Upper lobe of left lung (tissue), 6 donors: Measurements from ENCODE around the gene BIRC6. TPM values are rescaled to one million over a fixed set of nuclear protein-coding genes. Genes with fewer than 3 reads are reported as not detected.

ENCODE experiments used
- ATAC-seq, 2 donors: fragments of 200-7000 bp; cut with Tn5 transposase; one replicate each; pipeline ENCODE4 v1.9.1; 2022; ENCODE audit warnings: mild to moderate bottlenecking in 2 of 2, moderate library complexity in 2 of 2; ENCODE audit not compliant: low FRiP score in 2 of 2
- DNase-seq, 2 donors: peaks; one replicate each; pipeline ENCODE4 v3.0.0-alpha.2; 2019 to 2020
- H3K27ac ChIP-seq, 4 donors: fragments of 200-600 bp; sonication (generic); one replicate each; pipeline ENCODE4 v1.5.1; 2016 to 2019
- H3K27me3 ChIP-seq, 4 donors: fragments of 200-600 bp; sonication (generic); one replicate each; pipeline ENCODE4 v1.5.1; 2017 to 2019
- H3K36me3 ChIP-seq, 4 donors: fragments of 200-600 bp; sonication (generic); one replicate each; pipeline ENCODE4 v1.5.1; 2016 to 2019
- H3K4me1 ChIP-seq, 4 donors: fragments of 200-600 bp; sonication (generic); one replicate each; pipeline ENCODE4 v1.5.1; 2018 to 2019
- H3K4me3 ChIP-seq, 4 donors: fragments of 200-600 bp; sonication (generic); one replicate each; pipeline ENCODE4 v1.5.1; 2017 to 2019; ENCODE audit warnings: mild to moderate bottlenecking in 2 of 4, moderate library complexity in 1 of 4
- H3K9me3 ChIP-seq, 4 donors: fragments of 200-600 bp; sonication (generic); one replicate each; pipeline ENCODE4 v1.5.1; 2018 to 2019
- EP300 ChIP-seq, 4 donors: sonication (generic); formaldehyde crosslinking; IDR thresholded peaks; one replicate each; pipeline ENCODE4 v1.5.1; 2017; ENCODE audit warnings: antibody characterized with exemption in 4 of 4, control low read depth in 2 of 4
- POLR2A ChIP-seq, 4 donors: fragments of 450-650 bp; IDR thresholded peaks; one replicate each; pipeline ENCODE4 v1.5.1; 2016 to 2017; ENCODE audit warnings: antibody characterized with exemption in 4 of 4, mild to moderate bottlenecking in 2 of 4
- POLR2AphosphoS5 ChIP-seq, 2 donors: sonication (generic); formaldehyde crosslinking; IDR thresholded peaks; one replicate each; pipeline ENCODE4 v1.5.1; 2017; ENCODE audit warnings: antibody characterized with exemption in 2 of 2
- WGBS, 2 donors: methylation state at CpG; one replicate each; pipeline ENCODE4 v1.1.5; 2017 to 2018; 5-methylcytosine and 5-hydroxymethylcytosine counted together
- total RNA-seq, 6 donors: library from RNA; depleted of rRNA in 4 of 6; stranded (reverse); fragments of >200 nt in 4 of 6; gene quantifications; one replicate each; pipeline versions ENCODE4 v1.1.0 to v1.2.1, GENCODE V29; 2016 to 2021
- TF ChIP-seq, protein P1 (sequence below), 6 experiments: fragments of 450-650 bp in 4 of 6; fragments of 200-600 bp in 2 of 6; sonication (generic) in 2 of 6; IDR thresholded peaks; one replicate each; pipeline ENCODE4 v1.5.1; 2016 to 2019; ENCODE audit warnings: antibody characterized with exemption in 6 of 6
- donor health status: DM: no; HTN: no; CAD: no; lungs with moderate emphysema.
- donor health status: DM: no; HTN: yes; CAD: no; lungs with severe emphysema.

Gene BIRC6
- total RNA-seq, 6 donors from 2014 or later: 60.4 to 198 (median 101) TPM

DNA sequence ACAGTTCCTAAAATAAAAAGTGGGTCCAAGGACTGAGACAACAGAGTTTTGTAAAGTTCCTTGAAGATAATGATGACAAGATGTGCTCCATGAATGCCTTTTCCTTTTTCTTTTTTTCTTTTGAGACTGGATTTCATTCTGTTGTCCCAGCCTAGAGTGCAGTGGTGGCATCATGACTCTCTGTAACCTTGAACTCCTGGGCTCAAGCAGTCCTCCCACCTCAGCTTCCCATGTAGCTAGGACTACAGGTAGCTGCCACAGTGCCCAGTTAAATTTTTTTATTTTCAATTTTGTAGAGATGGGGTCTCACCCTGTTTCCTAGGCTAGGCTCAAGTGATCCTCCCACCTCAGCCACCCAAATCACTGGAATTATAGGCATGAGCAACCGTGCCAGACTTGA is 254.9 kb downstream of the BIRC6 start:
- no peaks in the 10 kb centered on the region for H3K9me3 ChIP-seq
- H3K4me3 ChIP-seq: no peak overlapping the region
- no peaks in the 10 kb centered on the region for H3K4me1 ChIP-seq
- DNase-seq (no peak), ATAC-seq (no peak)
- no peak for TF ChIP-seq EP300 (IDR thresholded peaks at IDR 0.05)
- TF ChIP-seq, protein P1, sequence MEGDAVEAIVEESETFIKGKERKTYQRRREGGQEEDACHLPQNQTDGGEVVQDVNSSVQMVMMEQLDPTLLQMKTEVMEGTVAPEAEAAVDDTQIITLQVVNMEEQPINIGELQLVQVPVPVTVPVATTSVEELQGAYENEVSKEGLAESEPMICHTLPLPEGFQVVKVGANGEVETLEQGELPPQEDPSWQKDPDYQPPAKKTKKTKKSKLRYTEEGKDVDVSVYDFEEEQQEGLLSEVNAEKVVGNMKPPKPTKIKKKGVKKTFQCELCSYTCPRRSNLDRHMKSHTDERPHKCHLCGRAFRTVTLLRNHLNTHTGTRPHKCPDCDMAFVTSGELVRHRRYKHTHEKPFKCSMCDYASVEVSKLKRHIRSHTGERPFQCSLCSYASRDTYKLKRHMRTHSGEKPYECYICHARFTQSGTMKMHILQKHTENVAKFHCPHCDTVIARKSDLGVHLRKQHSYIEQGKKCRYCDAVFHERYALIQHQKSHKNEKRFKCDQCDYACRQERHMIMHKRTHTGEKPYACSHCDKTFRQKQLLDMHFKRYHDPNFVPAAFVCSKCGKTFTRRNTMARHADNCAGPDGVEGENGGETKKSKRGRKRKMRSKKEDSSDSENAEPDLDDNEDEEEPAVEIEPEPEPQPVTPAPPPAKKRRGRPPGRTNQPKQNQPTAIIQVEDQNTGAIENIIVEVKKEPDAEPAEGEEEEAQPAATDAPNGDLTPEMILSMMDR (IDR thresholded peaks at IDR 0.05): no peak
- TF ChIP-seq POLR2A (IDR thresholded peaks at IDR 0.05): no peak
- no peak overlapping the region for H3K27ac ChIP-seq
- 74 to 86% methylated on average over 1 of the region's 1 CpG for WGBS, 2 donors
- H3K27me3 ChIP-seq: no peaks in the 10 kb centered on the region
- H3K36me3 ChIP-seq: peaks cover 7 to 85% (median 21%) of the 10 kb centered on the region in 4 donors

DNA sequence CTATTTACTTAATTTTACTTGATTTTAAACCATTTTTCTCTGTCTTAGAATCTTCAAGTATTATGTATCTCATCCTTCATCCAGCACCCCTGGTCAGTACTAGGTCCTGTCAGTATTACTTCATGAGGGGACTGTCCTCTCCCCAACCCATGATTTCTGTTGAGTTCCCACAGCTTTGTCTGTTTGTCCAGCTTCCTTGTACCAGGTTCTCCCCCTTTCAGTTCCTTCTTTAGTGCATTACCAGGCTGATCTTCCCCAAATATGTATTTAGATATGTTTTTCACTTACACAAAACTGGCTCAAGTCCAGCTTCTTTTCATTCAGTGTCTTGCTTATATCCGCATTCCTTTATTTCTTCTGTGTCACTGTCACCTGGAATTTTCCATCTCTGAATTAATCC is 257.3 kb downstream of the BIRC6 start:
- Histone ChIP-seq H3K4me1 (peaks cover 0 to 7% (median 2%) of the 10 kb centered on the region in 4 donors), H3K27ac (no peak overlapping the region), H3K36me3 (peaks cover 7 to 84% (median 23%) of the 10 kb centered on the region in 4 donors), H3K27me3 (no peaks in the 10 kb centered on the region), H3K9me3 (no peaks in the 10 kb centered on the region), H3K4me3 (no peak overlapping the region)
- TF ChIP-seq POLR2A (IDR thresholded peaks at IDR 0.05): no peak
- no peak for TF ChIP-seq POLR2AphosphoS5 (IDR thresholded peaks at IDR 0.05)
- no peak for TF ChIP-seq EP300 (IDR thresholded peaks at IDR 0.05)
- 81 to 88% methylated on average over 1 of the region's 1 CpG for WGBS, 2 donors
- ATAC-seq (no peak), DNase-seq (no peak)

DNA sequence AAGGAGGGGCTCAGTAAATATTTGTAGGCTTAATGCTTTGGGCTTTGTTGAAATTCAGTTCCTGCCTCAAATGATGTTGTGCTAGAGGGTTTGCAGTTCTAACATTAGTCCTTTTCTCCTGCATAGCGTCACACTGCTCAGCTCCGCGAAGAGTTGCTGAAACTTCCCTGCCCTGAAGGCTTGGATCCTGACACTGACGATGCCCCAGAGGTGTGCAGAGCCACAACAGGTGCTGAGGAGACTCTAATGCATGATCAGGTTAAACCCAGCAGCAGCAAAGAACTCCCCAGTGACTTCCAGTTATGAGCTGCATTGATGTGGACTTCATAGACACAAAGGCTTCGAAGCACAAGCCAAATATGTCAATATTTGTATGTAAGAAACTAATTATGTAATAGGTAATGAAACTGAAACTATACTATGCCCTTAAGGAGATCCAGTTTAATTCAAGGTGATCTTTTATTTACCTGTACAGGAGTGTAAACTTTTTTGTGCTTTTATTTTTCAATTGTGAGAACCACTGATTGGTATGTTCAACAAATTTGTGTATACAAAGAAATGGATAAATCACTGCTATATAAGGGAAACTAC is 260.9 kb downstream of the BIRC6 start:
- ATAC-seq (no peak), DNase-seq (no peak)
- H3K27me3 ChIP-seq: no peaks in the 10 kb centered on the region
- TF ChIP-seq, protein P1 (IDR thresholded peaks at IDR 0.05): no peak
- TF ChIP-seq POLR2AphosphoS5 (IDR thresholded peaks at IDR 0.05) (no peak), POLR2A (IDR thresholded peaks at IDR 0.05) (no peak), EP300 (IDR thresholded peaks at IDR 0.05) (no peak)
- H3K27ac ChIP-seq: peak overlapping the region in 1 of 4 donors; percentile 14
- no peak overlapping the region for H3K4me3 ChIP-seq
- H3K4me1 ChIP-seq: peaks cover 3 to 7% (median 5%) of the 10 kb centered on the region in 4 donors
- H3K9me3 ChIP-seq: no peaks in the 10 kb centered on the region
- WGBS, 2 donors: 53 to 68% methylated on average over 5 of the region's 5 CpGs
- H3K36me3 ChIP-seq: peaks cover 7 to 70% (median 18%) of the 10 kb centered on the region in 4 donors

- H3K36me3 ChIP-seq: peaks cover 0 to 26% (median 4%) of the 10 kb centered on the region in 4 donors
- peaks cover 8 to 12% (median 11%) of the 10 kb centered on the region in 4 donors for H3K4me1 ChIP-seq
- TF ChIP-seq POLR2A (IDR thresholded peaks at IDR 0.05) (no peak), EP300 (IDR thresholded peaks at IDR 0.05) (no peak), POLR2AphosphoS5 (IDR thresholded peaks at IDR 0.05) (no peak)
- TF ChIP-seq, protein P1 (IDR thresholded peaks at IDR 0.05): no peak
- H3K9me3 ChIP-seq: no peaks in the 10 kb centered on the region
- H3K27ac ChIP-seq: no peak overlapping the region
- no peak for ATAC-seq
- H3K4me3 ChIP-seq: no peak overlapping the region
- no peak for DNase-seq
- WGBS, 2 donors: 41 to 60% methylated on average over 2 of the region's 2 CpGs
- H3K27me3 ChIP-seq: no peaks in the 10 kb centered on the region
Measured at GRCh38 chr2:32622570-32623310, 265.9 kb downstream of the BIRC6 start.

- Histone ChIP-seq H3K36me3 (peaks cover 0 to 21% (median 3%) of the 10 kb centered on the region in 4 donors), H3K4me3 (no peak overlapping the region), H3K27me3 (no peaks in the 10 kb centered on the region), H3K27ac (no peak overlapping the region), H3K9me3 (no peaks in the 10 kb centered on the region), H3K4me1 (peaks cover 9 to 11% (median 10%) of the 10 kb centered on the region in 4 donors)
- ATAC-seq (no peak), DNase-seq (no peak)
- WGBS, 2 donors: 86 to 92% methylated on average over 6 of the region's 6 CpGs
- TF ChIP-seq POLR2A (IDR thresholded peaks at IDR 0.05) (no peak), EP300 (IDR thresholded peaks at IDR 0.05) (no peak)
- TF ChIP-seq, protein P1 (IDR thresholded peaks at IDR 0.05): no peak
Measured at GRCh38 chr2:32623311-32623706, 266.5 kb downstream of the BIRC6 start.
